ENCODE results near the gene TLE4.
A peak's percentile ranks its signal among the peaks of the same experiment; 100 is the strongest.

Gene TLE4

GRCh38 chr9:79664375-79664831, 92.6 kb downstream of the TLE4 start:
- DNase-seq (ENCODE audit: low spot score): no peak

- no peak for DNase-seq (ENCODE audit: low spot score)
Measured at GRCh38 chr9:79665369-79665768, 93.6 kb downstream of the TLE4 start.

- no peak for DNase-seq (ENCODE audit: low spot score)
Measured at GRCh38 chr9:79665931-79666330, 94.2 kb downstream of the TLE4 start.

- DNase-seq (ENCODE audit: low spot score): no peak
Measured at GRCh38 chr9:79667120-79667519, 95.4 kb downstream of the TLE4 start.

GRCh38 chr9:79667817-79668436, 96.2 kb downstream of the TLE4 start:
- no peak for DNase-seq (ENCODE audit: low spot score)

GRCh38 chr9:79668956-79669355, 97.2 kb downstream of the TLE4 start:
- no peak for DNase-seq (ENCODE audit: low spot score)

GRCh38 chr9:79670269-79670961, 98.7 kb downstream of the TLE4 start:
- DNase-seq (ENCODE audit: low spot score): no peak

GRCh38 chr9:79671558-79671957, 99.8 kb downstream of the TLE4 start:
- DNase-seq (ENCODE audit: low spot score): no peak

- no peak for DNase-seq (ENCODE audit: low spot score)
Measured at GRCh38 chr9:79672236-79672635, 100.5 kb downstream of the TLE4 start.

GRCh38 chr9:79672891-79673290, 101.1 kb downstream of the TLE4 start:
- no peak for DNase-seq (ENCODE audit: low spot score)

- DNase-seq (ENCODE audit: low spot score): no peak
Measured at GRCh38 chr9:79673614-79674013, 101.8 kb downstream of the TLE4 start.

GRCh38 chr9:79674052-79674777, 102.5 kb downstream of the TLE4 start:
- DNase-seq (ENCODE audit: low spot score): no peak

GRCh38 chr9:79681576-79681975, 109.8 kb downstream of the TLE4 start:
- DNase-seq (ENCODE audit: low spot score): no peak

GRCh38 chr9:79682076-79682736, 110.4 kb downstream of the TLE4 start:
- DNase-seq (ENCODE audit: low spot score): no peak

GRCh38 chr9:79684059-79684458, 112.3 kb downstream of the TLE4 start:
- DNase-seq (ENCODE audit: low spot score): no peak

- no peak for DNase-seq (ENCODE audit: low spot score)
Measured at GRCh38 chr9:79684711-79685575, 113.2 kb downstream of the TLE4 start.

GRCh38 chr9:79685577-79685976, 113.8 kb downstream of the TLE4 start:
- no peak for DNase-seq (ENCODE audit: low spot score)

GRCh38 chr9:79686381-79687130, 114.8 kb downstream of the TLE4 start:
- peak; percentile 8 for DNase-seq (ENCODE audit: low spot score)

GRCh38 chr9:79687131-79687447, 115.3 kb downstream of the TLE4 start:
- DNase-seq (ENCODE audit: low spot score): no peak

- DNase-seq (ENCODE audit: low spot score): no peak
Measured at GRCh38 chr9:79688363-79688762, 116.6 kb downstream of the TLE4 start.

GRCh38 chr9:79689576-79689975, 117.8 kb downstream of the TLE4 start:
- DNase-seq (ENCODE audit: low spot score): no peak
